ENCODE results near the gene TNNT3.

Gene TNNT3

GRCh38 chr11:1896923-1897322 is 22.6 kb upstream of the TNNT3 start:
- DNase-seq (ENCODE audit: low read depth in 2 of 2), result no peak

- no peak for DNase-seq (ENCODE audit: low read depth in 2 of 2)
Measured at GRCh38 chr11:1899090-1899489, 20.4 kb upstream of the TNNT3 start.

GRCh38 chr11:1899686-1900085 is 19.8 kb upstream of the TNNT3 start:
- DNase-seq (ENCODE audit: low read depth in 2 of 2), result no peak

DNA sequence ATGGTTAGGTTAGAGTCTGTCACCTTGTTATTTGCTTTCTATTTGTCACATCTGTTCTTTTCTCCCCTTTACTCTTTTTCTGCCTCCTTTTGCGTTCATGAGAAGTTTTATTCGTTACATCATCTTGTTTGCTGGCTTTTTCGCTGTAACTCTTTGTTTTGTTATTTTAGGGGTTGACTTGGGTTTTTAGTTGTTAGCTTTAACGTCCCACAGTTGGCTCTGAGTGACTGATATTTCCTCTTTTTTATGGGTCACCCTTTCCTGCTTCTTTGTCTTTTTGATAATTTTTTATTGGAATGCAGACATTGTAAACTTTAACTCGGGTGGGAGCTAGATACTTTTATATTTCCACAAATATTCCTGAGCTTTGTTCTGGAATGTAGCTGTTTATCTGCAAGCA is 13.3 kb upstream of the TNNT3 start:
- DNase-seq (ENCODE audit: low read depth in 2 of 2), result no peak

DNA sequence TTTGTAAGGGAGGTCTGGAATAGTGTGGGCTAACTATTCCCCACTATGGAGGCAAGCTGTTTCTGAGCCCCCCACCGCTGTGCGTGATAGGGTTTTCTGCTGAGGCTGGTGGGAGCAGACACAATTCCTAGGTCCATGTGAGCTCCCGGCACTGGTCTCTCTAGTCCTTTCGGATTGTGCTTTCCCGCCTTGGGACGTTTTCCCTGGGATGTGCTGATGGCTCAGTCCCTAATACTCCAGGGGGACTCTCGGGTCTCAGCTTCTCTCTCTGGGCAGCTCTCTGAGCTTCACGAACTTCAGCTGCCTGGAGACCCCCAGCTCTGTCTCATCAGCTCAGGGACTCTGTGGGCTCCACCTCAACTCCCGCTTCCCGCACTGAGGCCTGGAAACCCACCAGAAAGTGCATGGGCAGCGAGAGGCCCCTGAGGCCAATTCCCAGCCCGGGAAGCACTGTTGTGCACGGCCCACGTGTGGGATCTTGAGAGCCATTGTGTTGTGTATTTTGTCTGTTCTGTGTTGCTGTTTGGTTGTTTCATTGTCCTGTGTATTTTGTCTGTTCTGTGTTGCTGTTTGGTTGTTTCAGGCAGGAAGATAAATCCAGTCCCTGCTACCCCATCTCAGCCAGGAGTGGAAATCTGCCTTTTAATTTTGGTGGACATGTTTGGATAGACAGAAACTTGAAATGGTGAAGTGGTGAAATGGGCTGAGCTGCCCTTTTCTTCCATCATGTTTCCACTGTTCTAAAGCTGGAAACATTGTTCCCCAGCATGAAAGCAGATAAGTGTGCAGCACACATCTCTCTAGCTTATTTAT is 12.7 kb upstream of the TNNT3 start:
- no peak for DNase-seq (ENCODE audit: low read depth in 2 of 2)

GRCh38 chr11:1908618-1909017 is 10.9 kb upstream of the TNNT3 start:
- no peak for DNase-seq (ENCODE audit: low read depth in 2 of 2)

- DNase-seq (ENCODE audit: low read depth in 2 of 2), result no peak
Measured at GRCh38 chr11:1909524-1909923, 10.0 kb upstream of the TNNT3 start.

GRCh38 chr11:1912289-1912878 is 7.1 kb upstream of the TNNT3 start:
- no peak for DNase-seq (ENCODE audit: low read depth in 2 of 2)

- DNase-seq (ENCODE audit: low read depth in 2 of 2), result no peak
Measured at GRCh38 chr11:1913271-1914060, 6.0 kb upstream of the TNNT3 start.

- DNase-seq (ENCODE audit: low read depth in 2 of 2), result no peak
Measured at GRCh38 chr11:1915795-1916131, 3.7 kb upstream of the TNNT3 start.

DNA sequence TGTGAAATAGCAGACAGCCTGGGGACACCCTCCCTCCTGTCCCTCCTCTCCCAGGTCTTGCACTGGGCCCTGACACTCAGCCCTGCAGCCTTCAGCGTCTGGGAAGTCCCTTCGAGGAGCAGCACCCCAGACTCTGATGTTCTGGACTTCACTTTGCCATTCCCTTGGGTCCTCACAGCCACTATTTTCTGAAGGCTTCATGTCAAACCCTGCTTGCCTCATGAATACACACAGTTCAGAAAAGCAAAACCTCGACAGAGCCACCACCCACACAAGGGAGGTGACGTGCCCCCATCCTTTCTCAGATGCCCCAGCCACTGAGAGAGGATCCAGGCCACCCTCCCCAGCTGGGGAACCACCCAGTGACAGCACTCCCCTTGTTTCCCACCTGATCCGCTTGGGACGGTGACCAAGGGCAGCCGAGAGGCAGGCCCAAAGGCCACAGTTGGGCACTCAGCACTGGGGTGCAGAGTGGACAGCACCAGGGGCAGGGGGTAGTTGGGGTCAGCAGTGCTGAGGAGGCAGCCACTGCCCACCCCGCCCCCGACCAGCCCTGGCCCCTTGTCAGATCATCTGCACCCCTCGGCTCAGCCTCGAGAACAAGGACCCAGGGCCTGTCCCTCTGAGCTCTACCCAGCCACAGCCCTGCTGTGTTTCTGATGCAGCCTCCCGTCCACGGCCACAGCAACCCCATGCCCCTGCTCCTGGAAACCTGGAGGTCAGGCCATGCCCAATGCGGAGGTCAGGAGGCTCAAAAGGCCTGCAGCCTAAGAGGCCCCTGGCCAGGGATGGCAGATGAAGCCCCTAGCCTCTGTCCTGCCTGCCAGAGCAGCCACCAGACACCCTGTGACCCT is 3.1 kb upstream of the TNNT3 start:
- DNase-seq (ENCODE audit: low read depth in 2 of 2), result no peak

- DNase-seq (ENCODE audit: low read depth in 2 of 2), result no peak
Measured at GRCh38 chr11:1916986-1917522, 2.4 kb upstream of the TNNT3 start.

DNA sequence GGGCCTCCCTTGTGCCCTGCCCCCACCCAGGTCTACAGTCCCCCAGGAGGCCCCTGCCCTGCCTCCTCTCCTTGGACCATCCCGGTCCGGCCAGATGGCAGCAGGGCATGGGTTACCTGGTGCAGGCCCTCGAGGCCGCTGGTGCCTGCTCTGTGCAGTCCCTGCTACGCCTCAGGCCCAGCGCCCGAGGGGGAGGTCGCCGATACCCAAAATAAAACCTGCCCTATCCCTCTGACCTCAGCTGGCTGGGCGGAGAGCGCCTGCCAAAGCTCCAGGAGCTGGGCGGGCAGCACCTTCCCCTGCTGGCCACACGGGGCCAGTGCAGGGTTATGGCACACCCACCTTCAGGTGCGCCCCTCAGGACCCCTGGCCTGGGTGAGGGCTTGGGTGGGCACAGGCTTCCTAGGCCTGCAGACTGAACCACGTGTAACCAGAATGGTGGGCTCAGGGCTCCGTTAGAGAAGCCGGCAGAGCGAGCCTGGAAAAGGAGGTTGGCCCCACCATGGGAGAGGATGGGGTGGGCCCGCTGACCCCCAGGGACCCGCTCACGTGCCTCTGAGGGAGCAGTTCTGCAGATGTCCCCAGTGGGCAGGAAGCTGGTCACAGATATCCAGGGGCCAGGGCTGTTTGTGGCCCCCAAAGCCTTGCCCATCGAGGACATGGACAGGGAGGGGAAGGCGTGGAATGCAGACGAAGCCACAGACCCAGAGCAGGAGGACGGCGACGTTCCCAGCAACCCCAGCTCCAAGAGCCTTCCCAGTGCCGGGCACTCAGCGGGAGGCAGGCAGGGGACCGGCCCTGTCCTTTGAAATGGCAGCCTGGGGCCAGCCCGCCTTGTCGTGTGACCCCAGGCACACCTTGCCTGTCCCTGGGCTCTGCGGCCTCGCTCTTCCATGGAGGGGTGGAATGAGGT is 1.7 kb upstream of the TNNT3 start:
- DNase-seq (ENCODE audit: low read depth in 2 of 2), result no peak

DNA sequence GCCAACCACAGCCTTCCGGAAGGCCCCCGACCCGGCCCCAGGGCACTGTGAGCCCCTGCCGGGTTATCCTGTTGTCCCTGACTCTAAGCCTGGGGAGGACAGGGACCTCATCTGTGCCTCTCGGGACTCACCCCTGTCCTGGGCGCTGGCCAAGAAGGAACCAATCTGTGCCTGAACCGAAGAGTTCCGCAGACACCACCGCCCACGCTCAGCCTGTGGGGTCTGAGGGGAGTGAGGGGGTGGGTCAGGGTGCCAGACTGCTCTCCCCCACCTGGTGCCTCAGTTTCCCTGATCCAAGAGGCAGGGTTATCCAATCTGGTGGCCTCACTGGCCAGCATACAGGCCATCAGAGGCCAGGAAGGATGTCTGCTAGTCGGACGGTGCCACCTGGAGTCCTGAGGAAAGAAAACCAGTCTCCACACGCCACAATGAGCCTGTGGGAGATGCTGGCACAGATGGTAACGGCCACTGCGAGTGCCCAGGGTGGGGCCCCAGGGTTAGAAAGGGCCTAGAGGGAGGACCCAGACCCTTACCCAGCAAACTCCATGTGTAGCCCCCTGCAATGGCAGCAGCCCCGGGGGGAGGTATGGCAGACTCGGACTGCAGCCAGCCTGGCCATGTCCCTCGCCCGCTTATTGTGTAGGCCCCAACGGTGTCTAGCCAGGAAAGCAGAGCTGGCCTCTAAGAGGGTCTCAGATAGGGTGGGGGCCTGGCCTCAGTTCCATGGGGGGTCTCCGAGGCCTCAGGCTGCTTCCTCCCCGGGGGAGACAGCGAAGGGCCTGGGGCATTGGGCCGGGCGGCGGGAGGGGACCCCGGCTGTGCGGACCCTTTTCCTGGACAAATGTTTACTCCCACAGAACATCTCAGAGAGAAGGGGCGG is 827 bp upstream of the TNNT3 start:
- no peak for DNase-seq (ENCODE audit: low read depth in 2 of 2)

DNA sequence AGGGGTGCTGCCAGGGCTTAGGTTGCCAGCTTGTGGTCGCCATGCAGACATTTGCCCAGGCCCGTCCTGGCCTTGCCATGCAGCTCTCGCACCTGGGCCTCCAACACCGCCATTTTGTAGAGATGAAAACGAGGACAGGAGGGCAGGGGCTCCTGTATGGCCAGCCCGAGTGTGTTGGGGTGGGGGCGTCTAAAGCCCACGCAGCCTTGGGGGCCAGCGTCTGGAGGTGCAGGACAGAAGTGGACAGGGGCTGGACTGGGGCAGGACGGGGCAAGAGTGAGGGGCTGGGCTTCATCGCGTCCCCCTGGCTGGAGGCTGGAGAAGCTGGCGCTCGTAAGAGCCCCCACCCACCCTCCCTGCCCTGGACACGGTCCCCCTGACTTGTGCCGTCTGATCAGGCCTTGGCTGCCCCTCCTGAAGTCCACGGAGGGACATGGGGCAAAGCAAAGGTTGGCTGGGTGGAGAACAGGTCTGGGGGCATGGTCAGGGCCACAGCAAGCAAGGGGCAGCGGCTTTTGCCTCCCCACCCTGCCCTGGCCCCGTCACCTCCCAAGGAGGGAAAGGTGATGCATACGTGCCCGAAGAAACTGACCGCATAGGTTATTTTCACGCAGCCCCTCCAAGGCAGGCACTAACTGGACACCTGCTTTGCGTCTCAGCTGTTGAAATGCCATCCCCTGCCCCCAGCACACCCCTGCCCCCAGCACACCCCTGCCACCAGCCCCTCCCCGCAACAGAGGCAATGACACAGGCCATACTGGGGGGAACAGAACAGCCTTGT is 815 bp downstream of the TNNT3 start:
- no peak for DNase-seq (ENCODE audit: low read depth in 2 of 2)

DNA sequence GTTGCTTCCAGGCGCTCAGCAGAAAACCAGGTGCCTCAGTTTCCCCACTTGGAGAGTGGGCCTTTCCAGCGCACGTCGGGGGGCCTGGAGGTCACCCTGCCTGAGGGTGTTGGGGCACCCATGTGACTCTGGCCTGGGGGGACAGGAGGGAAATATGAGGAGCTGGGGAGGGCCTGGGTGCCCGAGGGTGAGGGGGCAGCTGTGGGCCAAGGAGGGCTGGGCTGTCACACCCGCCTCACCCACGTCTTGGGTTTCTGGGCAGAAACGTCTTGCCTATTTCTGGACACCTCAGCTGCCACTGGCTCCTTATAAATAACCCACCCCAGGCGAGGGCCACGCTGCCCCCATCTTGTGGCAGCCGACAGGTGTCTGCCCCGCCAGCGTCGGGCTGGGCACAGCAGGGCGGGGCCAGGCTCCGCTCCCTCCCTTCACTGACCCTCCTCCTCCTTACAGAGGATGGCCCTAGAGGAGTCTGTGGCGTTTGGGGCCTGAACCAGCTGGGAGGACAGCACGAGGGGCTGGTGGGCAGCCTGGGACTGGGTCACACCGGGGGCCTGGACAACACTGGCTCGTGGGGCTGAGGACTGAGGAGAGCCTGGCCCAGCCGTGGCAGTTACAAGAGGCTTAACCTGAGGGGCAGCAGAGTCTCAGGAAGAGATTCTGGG is 1.5 kb downstream of the TNNT3 start:
- DNase-seq (ENCODE audit: low read depth in 2 of 2), result no peak

GRCh38 chr11:1921574-1922141 is 2.2 kb downstream of the TNNT3 start:
- DNase-seq (ENCODE audit: low read depth in 2 of 2), result no peak

Data from stimulated activated CD4-positive, alpha-beta T cell treated with anti-CD3 and anti-CD28 coated beads, Interleukin-1b, Interleukin-23, amount 100 ng/mL, for 4 hours (primary cell).